Fibroblast of lung (primary cell): ENCODE data around the gene PTOV1.

Experiments used
- EZH2 ChIP-seq: IDR thresholded peaks from 2 replicates; pipeline ENCODE4 v1.5.1; 2012; ENCODE audit warnings: low read length, control low read depth, mild to moderate bottlenecking; ENCODE audit errors: missing control alignments
- TF ChIP-seq, protein P1 (sequence below), 2 donors: IDR thresholded peaks in 1 of 2; conservative IDR thresholded peaks in 1 of 2; 1 replicate in 1 of 2; 2 replicates in 1 of 2; pipeline ENCODE4 v1.5.1; 2011 to 2012; ENCODE audit warnings: low read length in 2 of 2, control low read depth in 1 of 2, inconsistent platforms in 1 of 2, low read depth in 1 of 2, mild to moderate bottlenecking in 1 of 2

DNA sequence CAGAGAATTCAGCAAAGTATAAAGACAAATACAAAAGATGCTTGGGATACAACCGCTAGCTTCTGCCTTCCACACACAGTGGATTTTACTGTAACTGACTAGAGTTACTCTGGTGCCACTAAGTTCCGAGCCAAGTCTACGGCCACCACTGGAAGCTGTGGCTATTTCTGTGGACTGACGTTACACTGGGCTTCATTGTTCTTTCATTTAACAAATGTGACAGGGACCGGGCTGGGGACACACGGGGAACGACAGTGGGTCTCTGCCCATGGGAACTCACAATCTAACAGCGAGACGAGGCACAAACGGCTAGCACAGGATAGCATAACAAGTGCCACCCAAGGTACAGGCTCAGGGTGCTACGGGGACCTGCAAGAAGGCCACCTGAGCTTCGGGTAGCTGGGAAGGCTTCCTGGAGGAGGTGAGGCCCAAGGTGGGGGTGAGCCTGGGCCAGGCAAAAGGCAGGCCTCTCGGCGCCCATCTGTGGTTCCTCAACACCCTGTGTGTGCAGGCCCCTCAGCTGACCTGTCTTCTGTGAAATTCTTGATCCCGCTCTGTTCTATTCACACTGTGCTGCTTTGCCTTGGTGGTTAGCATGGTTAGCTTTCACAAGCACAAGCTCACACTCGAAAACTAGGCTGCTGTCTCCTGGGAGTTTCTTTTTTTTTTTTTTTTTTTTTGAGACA lies 56.1 kb downstream of the PTOV1 start:
- TF ChIP-seq, protein P1, sequence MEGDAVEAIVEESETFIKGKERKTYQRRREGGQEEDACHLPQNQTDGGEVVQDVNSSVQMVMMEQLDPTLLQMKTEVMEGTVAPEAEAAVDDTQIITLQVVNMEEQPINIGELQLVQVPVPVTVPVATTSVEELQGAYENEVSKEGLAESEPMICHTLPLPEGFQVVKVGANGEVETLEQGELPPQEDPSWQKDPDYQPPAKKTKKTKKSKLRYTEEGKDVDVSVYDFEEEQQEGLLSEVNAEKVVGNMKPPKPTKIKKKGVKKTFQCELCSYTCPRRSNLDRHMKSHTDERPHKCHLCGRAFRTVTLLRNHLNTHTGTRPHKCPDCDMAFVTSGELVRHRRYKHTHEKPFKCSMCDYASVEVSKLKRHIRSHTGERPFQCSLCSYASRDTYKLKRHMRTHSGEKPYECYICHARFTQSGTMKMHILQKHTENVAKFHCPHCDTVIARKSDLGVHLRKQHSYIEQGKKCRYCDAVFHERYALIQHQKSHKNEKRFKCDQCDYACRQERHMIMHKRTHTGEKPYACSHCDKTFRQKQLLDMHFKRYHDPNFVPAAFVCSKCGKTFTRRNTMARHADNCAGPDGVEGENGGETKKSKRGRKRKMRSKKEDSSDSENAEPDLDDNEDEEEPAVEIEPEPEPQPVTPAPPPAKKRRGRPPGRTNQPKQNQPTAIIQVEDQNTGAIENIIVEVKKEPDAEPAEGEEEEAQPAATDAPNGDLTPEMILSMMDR (conservative IDR thresholded peaks at IDR 0.05 in 1 of 2, IDR thresholded peaks at IDR 0.05 in 1 of 2; ENCODE audit: low read depth in 1 of 2, low read length in 2 of 2): no peak
- TF ChIP-seq EZH2: no peak
